Esophagus squamous epithelium (tissue), 4 donors: ENCODE results near the gene KNSTRN.

Experiments used
- CTCF ChIP-seq, 6 experiments: fragments of 450-650 bp in 4 of 6; fragments of 200-600 bp in 2 of 6; sonication (generic) in 2 of 6; IDR thresholded peaks; one replicate each; pipeline ENCODE4 v1.5.1; 2016 to 2019; ENCODE audit warnings: antibody characterized with exemption in 6 of 6, mild to moderate bottlenecking in 4 of 6, moderate library complexity in 4 of 6
- POLR2A ChIP-seq, 4 donors: fragments of 450-650 bp; IDR thresholded peaks; one replicate each; pipeline ENCODE4 v1.6.1; 2017; ENCODE audit warnings: antibody characterized with exemption in 4 of 4, mild to moderate bottlenecking in 4 of 4, moderate library complexity in 3 of 4

DNA sequence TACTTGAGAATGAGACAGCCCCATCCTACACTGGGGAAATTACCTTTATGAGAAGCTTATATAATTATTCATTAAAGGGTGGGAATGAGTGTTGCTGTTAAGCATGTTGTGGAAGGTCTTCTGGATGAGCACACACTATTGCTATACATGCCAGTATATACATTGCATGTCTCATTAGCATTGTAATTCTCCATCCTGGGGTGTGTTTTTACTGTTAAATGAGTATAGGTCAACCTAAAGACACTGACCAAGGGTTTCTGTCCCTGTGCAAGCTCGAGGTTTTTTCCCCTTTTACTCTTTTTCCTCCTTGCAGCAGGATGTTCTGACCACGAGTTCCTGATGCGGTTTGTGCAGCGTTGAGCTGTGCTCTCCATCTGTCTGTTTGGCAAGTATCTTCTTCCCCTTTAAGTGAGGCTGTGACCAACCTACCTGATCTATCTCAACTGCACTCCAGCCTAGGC lies 15.9 kb downstream of the KNSTRN start:
- TF ChIP-seq CTCF (IDR thresholded peaks at IDR 0.05) (no peak), POLR2A (IDR thresholded peaks at IDR 0.05) (no peak)
